PC-9 (cell line): ENCODE results near the gene CDC42EP1. TPM values are rescaled to one million over a fixed set of nuclear protein-coding genes. Genes with fewer than 3 reads are reported as not detected.

Source experiments
- BruUV-seq: library from RNA; stranded (reverse); fragments of 400-500 nt; replicated peaks from 2 replicates; lab custom pipeline; 2021; lab: Mats Ljungman, UMichigan
- CTCF ChIA-PET: fragments of 300-600 bp; sonication (Branson Sonifier 250); formaldehyde crosslinking; loops from one replicate; lab custom pipeline; 2022; ENCODE audit warnings: antibody characterized with exemption; lab: Charles Lee
- POLR2A ChIA-PET: fragments of 300-600 bp; sonication (Branson Sonifier 250); formaldehyde crosslinking; loops from one replicate; lab custom pipeline; 2022; ENCODE audit warnings: antibody characterized with exemption; ENCODE audit not compliant: unreplicated experiment; lab: Charles Lee
- DNase-seq, 2 experiments: peaks; one replicate each; pipeline versions ENCODE4 v3.0.0 to v3.0.0-alpha.2; 2015 to 2022; ENCODE audit warnings: mixed read lengths in 1 of 2
- H2AFZ ChIP-seq: fragments of 200-600 bp; sonication (generic); 2 replicates; pipeline ENCODE4 v1.8.1; 2017; ENCODE audit warnings: antibody characterized with exemption
- H3F3A ChIP-seq: fragments of 200-600 bp; sonication (generic); 2 replicates; pipeline ENCODE4 v1.8.1; 2017; ENCODE audit warnings: antibody characterized with exemption, mild to moderate bottlenecking, low read depth; ENCODE audit not compliant: insufficient read depth
- H3K27ac ChIP-seq: fragments of 200-600 bp; sonication (generic); 2 replicates; pipeline ENCODE4 v1.6.1; 2016; ENCODE audit warnings: mixed run types
- H3K27me3 ChIP-seq: fragments of 200-600 bp; sonication (generic); 2 replicates; pipeline ENCODE4 v1.6.1; 2016; ENCODE audit warnings: low read depth, mixed run types; ENCODE audit not compliant: insufficient read depth
- H3K36me3 ChIP-seq: fragments of 200-600 bp; sonication (generic); 2 replicates; pipeline ENCODE4 v1.6.1; 2016; ENCODE audit warnings: low read depth, mixed run types
- H3K4me1 ChIP-seq: fragments of 200-600 bp; sonication (generic); replicated peaks from 2 replicates; pipeline ENCODE4 v1.6.1; 2016; ENCODE audit warnings: mixed run types; ENCODE audit not compliant: insufficient read depth
- H3K4me2 ChIP-seq: fragments of 200-600 bp; sonication (generic); 2 replicates; pipeline ENCODE4 v1.6.1; 2017; ENCODE audit warnings: mixed run types
- H3K4me3 ChIP-seq: fragments of 200-600 bp; sonication (generic); 2 replicates; pipeline ENCODE4 v1.6.1; 2016; ENCODE audit warnings: mixed run types
- H3K79me2 ChIP-seq: fragments of 200-600 bp; sonication (generic); 2 replicates; pipeline ENCODE4 v1.6.1; 2017; ENCODE audit warnings: low read depth, mixed run types
- H3K9me2 ChIP-seq: fragments of 200-600 bp; sonication (generic); 2 replicates; pipeline ENCODE4 v1.8.1; 2017; ENCODE audit warnings: mild to moderate bottlenecking; ENCODE audit not compliant: insufficient read depth
- H3K9me3 ChIP-seq: fragments of 200-600 bp; sonication (generic); 2 replicates; pipeline ENCODE4 v1.8.1; 2016; ENCODE audit warnings: low read depth; ENCODE audit not compliant: insufficient read depth
- H4K20me1 ChIP-seq: fragments of 200-600 bp; sonication (generic); 2 replicates; pipeline ENCODE4 v1.8.1; 2017; ENCODE audit not compliant: insufficient read depth
- CTCF ChIP-seq: fragments of 200-600 bp; sonication (generic); conservative IDR thresholded peaks from 2 replicates; pipeline ENCODE4 v1.6.1; 2017; ENCODE audit warnings: mixed run types, antibody characterized with exemption, mild to moderate bottlenecking, moderate library complexity
- EZH2 ChIP-seq: fragments of 200-600 bp; sonication (generic); IDR thresholded peaks from 2 replicates; pipeline ENCODE4 v1.8.0; 2017; ENCODE audit warnings: antibody characterized with exemption, low read depth
- intact Hi-C: fragments of 100-400 bp; cut with micrococcal nuclease; formaldehyde crosslinking; loops from one replicate; pipeline ENCODE4 v1.10.0; 2022; ENCODE audit not compliant: unreplicated experiment
- total RNA-seq: library from RNA; stranded (reverse); gene quantifications from 2 replicates; pipeline ENCODE4 v1.2.3, GENCODE V29; 2021

Gene CDC42EP1
- total RNA-seq, 1 experiment from 2014 or later, result 94.0 TPM

- TF ChIP-seq CTCF, result no peak
- H3K27me3 ChIP-seq, result no peaks in the 10 kb centered on the region
- POLR2A ChIA-PET, result interaction anchor here (0.6 kb wide), 1 partner anchor 15 kb away, joined by 3 read pairs; no protein-coding TSS in a partner anchor
Measured at GRCh38 chr22:37519268-37520195, 40.7 kb upstream of the CDC42EP1 start, which contains the start of gene CARD10. Gene CARD10, minus strand, starts transcription at chr22:37519415. Its CDS starts 215 bp downstream, at chr22:37519200.

GRCh38 chr22:37520776-37521191, 39.5 kb upstream of the CDC42EP1 start:
- no peaks in the 10 kb centered on the region for H4K20me1 ChIP-seq
- intact Hi-C loops, result no loop called here
- peaks cover 32% of the 10 kb centered on the region for H3K4me1 ChIP-seq
- H3K79me2 ChIP-seq, result peaks cover 33% of the 10 kb centered on the region
- no TSS peak for BruUV-seq
- H3K27ac ChIP-seq, result no peak overlapping the region
- no peak overlapping the region for H3K4me3 ChIP-seq
- H3K4me2 ChIP-seq, result no peak overlapping the region
- no peak overlapping the region for H2AFZ ChIP-seq
- CTCF ChIA-PET, result no interaction called here
- H3K9me3 ChIP-seq, result no peaks in the 10 kb centered on the region
- no peaks in the 10 kb centered on the region for H3K9me2 ChIP-seq
- DNase-seq, result no peak
- H3F3A ChIP-seq, result peaks cover 47% of the 10 kb centered on the region
- no peaks in the 10 kb centered on the region for H3K36me3 ChIP-seq
- TF ChIP-seq EZH2 (no peak), CTCF (no peak)
- no peaks in the 10 kb centered on the region for H3K27me3 ChIP-seq
- POLR2A ChIA-PET, result interaction anchor here (0.5 kb wide), 1 partner anchor 8 kb away, joined by 5 read pairs; no protein-coding TSS in a partner anchor

More at GRCh38 chr22:37519268-37520195, 40.7 kb upstream of the CDC42EP1 start, which contains the start of gene CARD10:
- Histone ChIP-seq H3K4me3 (peak within 1 kb of the TSS; percentile 76), H3F3A (peaks cover 41% of the 10 kb centered on the region; the same call in 1 of the 2 replicates), H3K79me2 (peaks cover 45% of the 10 kb centered on the region), H3K4me1 (peaks cover 19% of the 10 kb centered on the region), H4K20me1 (no peaks in the 10 kb centered on the region), H3K4me2 (peak within 1 kb of the TSS; percentile 79), H3K27ac (no peak within 1 kb of the TSS), H3K9me2 (no peaks in the 10 kb centered on the region), H2AFZ (peak within 1 kb of the TSS; percentile 87), H3K9me3 (no peaks in the 10 kb centered on the region), H3K36me3 (0 out of 2 replicates have a peak, but pooled peaks cover 10% of the 10 kb centered on the region)
- peak in 1 of 2 experiments; percentile 74 for DNase-seq
- intact Hi-C loops, result no loop called here
- CTCF ChIA-PET, result interaction anchor here (1.3 kb wide), 1 partner anchor 47 kb away, joined by 13 read pairs; no protein-coding TSS in a partner anchor
- BruUV-seq, result no TSS peak

- CTCF ChIA-PET, result no interaction called here
- intact Hi-C loops, result no loop called here
- no peaks in the 10 kb centered on the region for H3K9me2 ChIP-seq
- H4K20me1 ChIP-seq, result no peaks in the 10 kb centered on the region
- POLR2A ChIA-PET, result interaction anchor here (0.7 kb wide), 1 partner anchor 10 kb away, joined by 4 read pairs; no protein-coding TSS in a partner anchor
- no TSS peak for BruUV-seq
- no peak overlapping the region for H3K4me3 ChIP-seq
- no peak overlapping the region for H3K27ac ChIP-seq
- no peak overlapping the region for H3K4me2 ChIP-seq
- no peak for TF ChIP-seq CTCF
- TF ChIP-seq EZH2, result no peak
- no peaks in the 10 kb centered on the region for H3K27me3 ChIP-seq
- DNase-seq, result no peak
- H3K4me1 ChIP-seq, result peaks cover 37% of the 10 kb centered on the region
- no peaks in the 10 kb centered on the region for H3K9me3 ChIP-seq
- H2AFZ ChIP-seq, result no peak overlapping the region
- H3K79me2 ChIP-seq, result peaks cover 28% of the 10 kb centered on the region
- H3K36me3 ChIP-seq, result no peaks in the 10 kb centered on the region
- peaks cover 52% of the 10 kb centered on the region for H3F3A ChIP-seq
Measured at GRCh38 chr22:37521236-37521739, 39.0 kb upstream of the CDC42EP1 start.
